Fibroblast of lung (primary cell): ENCODE data around the gene ISYNA1. TPM values are rescaled to one million over a fixed set of nuclear protein-coding genes. Genes with fewer than 3 reads are reported as not detected.

ENCODE experiments used
- DNase-seq, 2 donors: peaks; one replicate each; pipeline versions ENCODE4 v3.0.0 to v3.0.0-alpha.2; 2010; ENCODE audit warnings: low read depth in 2 of 2
- H2AFZ ChIP-seq: 2 replicates; pipeline ENCODE4 v1.5.1; 2012; ENCODE audit warnings: low read length, control low read depth, inconsistent platforms
- H3K27ac ChIP-seq: 2 replicates; pipeline ENCODE4 v1.5.1; 2011; ENCODE audit warnings: low read length, control low read depth; ENCODE audit not compliant: insufficient read depth
- H3K27me3 ChIP-seq: 2 replicates; pipeline ENCODE4 v1.5.1; 2011; ENCODE audit warnings: mild to moderate bottlenecking, low read length; ENCODE audit not compliant: control insufficient read depth, insufficient read depth
- H3K36me3 ChIP-seq: 2 replicates; pipeline ENCODE4 v1.5.1; 2011; ENCODE audit warnings: low read length; ENCODE audit not compliant: control insufficient read depth, insufficient read depth
- H3K4me1 ChIP-seq: 2 replicates; pipeline ENCODE4 v1.5.1; 2011; ENCODE audit warnings: low read length; ENCODE audit not compliant: control insufficient read depth, insufficient read depth; ENCODE audit errors: extremely low read depth
- H3K4me2 ChIP-seq: 2 replicates; pipeline ENCODE4 v1.5.1; 2011; ENCODE audit warnings: low read length, control low read depth; ENCODE audit not compliant: insufficient read depth; ENCODE audit errors: extremely low read depth
- H3K4me3 ChIP-seq, 4 experiments: fragments of 200-600 bp in 1 of 4; sonication (generic) in 1 of 4; replicated peaks in 1 of 4; 2 replicates each; pipeline ENCODE4 v1.5.1; 2011 to 2016; ENCODE audit warnings: low read length in 4 of 4, low read depth in 3 of 4, mild to moderate bottlenecking in 3 of 4, control low read depth in 2 of 4, inconsistent platforms in 1 of 4, mixed read lengths in 1 of 4; ENCODE audit not compliant: insufficient read depth in 1 of 4; ENCODE audit errors: control extremely low read depth in 1 of 4
- H3K79me2 ChIP-seq: 2 replicates; pipeline ENCODE4 v1.5.1; 2012; ENCODE audit warnings: mild to moderate bottlenecking, low read length, inconsistent platforms; ENCODE audit not compliant: control insufficient read depth, insufficient read depth
- H3K9ac ChIP-seq: 2 replicates; pipeline ENCODE4 v1.5.1; 2011; ENCODE audit warnings: mild to moderate bottlenecking, low read length, control low read depth; ENCODE audit not compliant: insufficient read depth
- H3K9me3 ChIP-seq: 2 replicates; pipeline ENCODE4 v1.5.1; 2012; ENCODE audit warnings: low read depth, low read length; ENCODE audit not compliant: control insufficient read depth, insufficient read depth
- H4K20me1 ChIP-seq: 2 replicates; pipeline ENCODE4 v1.5.1; 2011; ENCODE audit warnings: low read length; ENCODE audit not compliant: control insufficient read depth, insufficient read depth; ENCODE audit errors: extremely low read depth
- EZH2 ChIP-seq: IDR thresholded peaks from 2 replicates; pipeline ENCODE4 v1.5.1; 2012; ENCODE audit warnings: low read length, control low read depth, mild to moderate bottlenecking; ENCODE audit errors: missing control alignments
- polyA plus RNA-seq, 2 donors: library from polyadenylated mRNA; depleted of rRNA in 1 of 2; stranded (reverse) in 1 of 2; unstranded in 1 of 2; fragments of >200 nt; gene quantifications; 2 replicates each; pipeline ENCODE4 v1.2.1, GENCODE V29; 2011 to 2012; ENCODE audit warnings: missing spikeins in 1 of 2
- total RNA-seq: library from RNA; depleted of rRNA; stranded (reverse); fragments of >200 nt; gene quantifications from 2 replicates; pipeline ENCODE4 v1.2.1, GENCODE V29; 2014
- TF ChIP-seq, protein P1 (sequence below), 2 donors: IDR thresholded peaks in 1 of 2; conservative IDR thresholded peaks in 1 of 2; 1 replicate in 1 of 2; 2 replicates in 1 of 2; pipeline ENCODE4 v1.5.1; 2011 to 2012; ENCODE audit warnings: low read length in 2 of 2, control low read depth in 1 of 2, inconsistent platforms in 1 of 2, low read depth in 1 of 2, mild to moderate bottlenecking in 1 of 2

Gene ISYNA1
- total and polyA plus RNA-seq, 2 donors (not counting 1 experiment from before 2014, with no cell fraction given), result 10.3 to 25.6 TPM

DNA sequence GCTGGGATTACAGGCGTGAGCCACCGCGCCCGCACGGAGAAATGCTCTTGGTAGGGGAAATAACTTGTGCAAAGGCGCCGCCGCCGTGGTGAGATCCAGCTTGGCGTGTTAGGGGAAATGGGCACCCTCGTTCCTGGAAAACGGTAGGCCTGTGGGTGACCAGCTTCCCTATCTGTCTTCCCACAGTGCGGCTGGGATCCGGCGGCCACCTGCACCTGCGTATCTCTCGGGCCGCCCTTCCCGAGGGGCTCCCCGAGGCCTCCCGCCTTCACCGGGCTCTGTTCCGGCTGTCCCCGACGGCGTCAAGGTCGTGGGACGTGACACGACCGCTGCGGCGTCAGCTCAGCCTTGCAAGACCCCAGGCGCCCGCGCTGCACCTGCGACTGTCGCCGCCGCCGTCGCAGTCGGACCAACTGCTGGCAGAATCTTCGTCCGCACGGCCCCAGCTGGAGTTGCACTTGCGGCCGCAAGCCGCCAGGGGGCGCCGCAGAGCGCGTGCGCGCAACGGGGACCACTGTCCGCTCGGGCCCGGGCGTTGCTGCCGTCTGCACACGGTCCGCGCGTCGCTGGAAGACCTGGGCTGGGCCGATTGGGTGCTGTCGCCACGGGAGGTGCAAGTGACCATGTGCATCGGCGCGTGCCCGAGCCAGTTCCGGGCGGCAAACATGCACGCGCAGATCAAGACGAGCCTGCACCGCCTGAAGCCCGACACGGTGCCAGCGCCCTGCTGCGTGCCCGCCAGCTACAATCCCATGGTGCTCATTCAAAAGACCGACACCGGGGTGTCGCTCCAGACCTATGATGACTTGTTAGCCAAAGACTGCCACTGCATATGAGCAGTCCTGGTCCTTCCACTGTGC is 49.6 kb downstream of the ISYNA1 start:
- peak overlapping the region; percentile 59 to 96 (median 80) for H3K4me3 ChIP-seq
- H3K9ac ChIP-seq, result peak overlapping the region; percentile 43
- H3K9me3 ChIP-seq, result no peaks in the 10 kb centered on the region
- peaks cover 5% of the 10 kb centered on the region for H3K4me1 ChIP-seq
- H3K79me2 ChIP-seq, result peaks cover 4% of the 10 kb centered on the region
- H3K27me3 ChIP-seq, result peaks cover 2% of the 10 kb centered on the region
- TF ChIP-seq EZH2, result no peak
- TF ChIP-seq, protein P1, sequence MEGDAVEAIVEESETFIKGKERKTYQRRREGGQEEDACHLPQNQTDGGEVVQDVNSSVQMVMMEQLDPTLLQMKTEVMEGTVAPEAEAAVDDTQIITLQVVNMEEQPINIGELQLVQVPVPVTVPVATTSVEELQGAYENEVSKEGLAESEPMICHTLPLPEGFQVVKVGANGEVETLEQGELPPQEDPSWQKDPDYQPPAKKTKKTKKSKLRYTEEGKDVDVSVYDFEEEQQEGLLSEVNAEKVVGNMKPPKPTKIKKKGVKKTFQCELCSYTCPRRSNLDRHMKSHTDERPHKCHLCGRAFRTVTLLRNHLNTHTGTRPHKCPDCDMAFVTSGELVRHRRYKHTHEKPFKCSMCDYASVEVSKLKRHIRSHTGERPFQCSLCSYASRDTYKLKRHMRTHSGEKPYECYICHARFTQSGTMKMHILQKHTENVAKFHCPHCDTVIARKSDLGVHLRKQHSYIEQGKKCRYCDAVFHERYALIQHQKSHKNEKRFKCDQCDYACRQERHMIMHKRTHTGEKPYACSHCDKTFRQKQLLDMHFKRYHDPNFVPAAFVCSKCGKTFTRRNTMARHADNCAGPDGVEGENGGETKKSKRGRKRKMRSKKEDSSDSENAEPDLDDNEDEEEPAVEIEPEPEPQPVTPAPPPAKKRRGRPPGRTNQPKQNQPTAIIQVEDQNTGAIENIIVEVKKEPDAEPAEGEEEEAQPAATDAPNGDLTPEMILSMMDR (conservative IDR thresholded peaks at IDR 0.05 in 1 of 2, IDR thresholded peaks at IDR 0.05 in 1 of 2; ENCODE audit: low read depth in 1 of 2, low read length in 2 of 2), result peak; percentile 71 to 84
- no peak overlapping the region for H3K27ac ChIP-seq
- peak; percentile 50 to 54 for DNase-seq
- no peak overlapping the region for H2AFZ ChIP-seq
- H4K20me1 ChIP-seq, result no peaks in the 10 kb centered on the region
- H3K36me3 ChIP-seq, result peaks cover 2% of the 10 kb centered on the region
- H3K4me2 ChIP-seq, result peak overlapping the region; percentile 79

DNA sequence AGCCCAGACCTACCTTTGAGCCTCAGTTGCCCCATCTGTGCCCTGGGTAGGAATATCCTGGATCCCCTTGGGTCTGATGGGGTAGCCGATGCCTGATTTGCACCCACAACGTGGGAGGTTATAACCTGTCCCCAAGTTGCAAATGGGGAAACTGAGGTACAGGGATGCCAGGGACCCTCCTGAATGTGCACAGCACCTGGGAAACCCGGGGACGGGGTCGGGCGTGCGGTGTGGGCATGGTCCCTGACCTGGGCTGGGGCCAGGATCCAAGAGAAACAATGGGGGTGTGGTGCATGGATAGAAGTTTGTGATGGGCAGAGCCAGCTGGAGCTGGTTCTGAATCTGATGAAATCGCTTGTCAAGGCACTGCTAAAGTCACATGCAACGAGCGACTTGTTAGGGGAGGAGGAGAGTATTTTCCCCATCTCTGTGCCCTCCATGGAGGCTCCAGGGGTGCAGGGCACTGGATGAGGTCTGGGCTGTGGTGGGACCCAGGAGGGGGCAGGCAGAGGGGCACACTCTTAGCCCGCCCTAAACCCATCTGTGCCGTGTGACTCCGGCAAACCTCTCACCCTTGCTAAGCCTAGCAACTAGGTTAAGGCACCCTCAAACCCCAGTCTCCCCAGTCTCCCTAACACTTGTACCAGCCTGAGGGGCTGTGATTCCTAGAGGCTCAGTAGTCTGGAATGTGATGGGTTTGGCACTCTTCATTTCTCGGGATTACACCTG is 51.2 kb downstream of the ISYNA1 start:
- no peaks in the 10 kb centered on the region for H3K9me3 ChIP-seq
- H4K20me1 ChIP-seq, result no peaks in the 10 kb centered on the region
- peaks cover 2% of the 10 kb centered on the region for H3K27me3 ChIP-seq
- H3K4me3 ChIP-seq, result peak overlapping the region; percentile 59 to 96 (median 80)
- peak overlapping the region; percentile 59 for H3K9ac ChIP-seq
- H3K27ac ChIP-seq, result peak overlapping the region; percentile 10
- TF ChIP-seq EZH2, result no peak
- TF ChIP-seq, protein P1 (conservative IDR thresholded peaks at IDR 0.05 in 1 of 2, IDR thresholded peaks at IDR 0.05 in 1 of 2; ENCODE audit: low read depth in 1 of 2, low read length in 2 of 2), result no peak
- DNase-seq, result peak in 1 of 2 donors; percentile 89
- peaks cover 4% of the 10 kb centered on the region for H3K79me2 ChIP-seq
- peak overlapping the region; percentile 83 for H3K4me2 ChIP-seq
- no peak overlapping the region for H2AFZ ChIP-seq
- H3K4me1 ChIP-seq, result peaks cover 5% of the 10 kb centered on the region
- peaks cover 2% of the 10 kb centered on the region for H3K36me3 ChIP-seq
